Measurements from ENCODE around the gene DYSF. TPM values are rescaled to one million over a fixed set of nuclear protein-coding genes. Genes with fewer than 3 reads are reported as not detected.

DYSF gene
- total RNA-seq, 1 donor from 2014 or later: 11.1 TPM

DNA sequence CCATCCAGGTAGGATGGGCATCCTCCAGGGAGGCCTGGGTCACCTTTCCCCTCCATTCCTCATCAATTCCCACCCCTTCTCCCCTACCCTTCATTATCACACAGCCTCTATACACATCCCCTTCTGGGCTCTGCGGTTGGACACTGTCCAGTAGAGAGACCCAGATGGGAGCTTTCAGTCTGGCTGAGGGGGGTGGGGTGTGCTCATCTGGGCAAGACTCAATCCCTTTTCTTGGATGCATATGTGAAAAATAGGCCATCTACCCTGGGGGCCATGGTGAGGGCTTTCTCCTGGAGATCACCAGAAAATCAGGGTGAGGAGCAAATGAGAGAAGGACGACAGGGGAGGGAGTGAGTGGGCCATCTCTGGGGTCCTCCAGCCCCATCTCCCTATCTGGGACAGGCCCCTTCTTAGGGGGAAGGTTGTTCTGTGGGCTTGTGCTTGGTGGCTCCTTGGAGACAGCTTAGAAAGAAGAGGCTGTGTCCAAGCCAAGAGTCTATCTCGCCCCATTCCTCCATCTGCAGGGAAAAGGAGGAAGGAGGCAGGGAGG is 160.1 kb downstream of the DYSF start:
- H3K36me3 Mint-ChIP-seq (ENCODE audit: unreplicated experiment): no peaks in the 10 kb centered on the region
- DNase-seq: no peak
- peaks cover 4% of the 10 kb centered on the region for H3K9me3 Mint-ChIP-seq (ENCODE audit: unreplicated experiment)
- no peak overlapping the region for H3K4me3 Mint-ChIP-seq (ENCODE audit: unreplicated experiment)
- peaks cover 5% of the 10 kb centered on the region for H3K27me3 Mint-ChIP-seq (ENCODE audit: unreplicated experiment)
- H3K27ac Mint-ChIP-seq (ENCODE audit: unreplicated experiment): no peak overlapping the region
- TF ChIP-seq, protein P1, sequence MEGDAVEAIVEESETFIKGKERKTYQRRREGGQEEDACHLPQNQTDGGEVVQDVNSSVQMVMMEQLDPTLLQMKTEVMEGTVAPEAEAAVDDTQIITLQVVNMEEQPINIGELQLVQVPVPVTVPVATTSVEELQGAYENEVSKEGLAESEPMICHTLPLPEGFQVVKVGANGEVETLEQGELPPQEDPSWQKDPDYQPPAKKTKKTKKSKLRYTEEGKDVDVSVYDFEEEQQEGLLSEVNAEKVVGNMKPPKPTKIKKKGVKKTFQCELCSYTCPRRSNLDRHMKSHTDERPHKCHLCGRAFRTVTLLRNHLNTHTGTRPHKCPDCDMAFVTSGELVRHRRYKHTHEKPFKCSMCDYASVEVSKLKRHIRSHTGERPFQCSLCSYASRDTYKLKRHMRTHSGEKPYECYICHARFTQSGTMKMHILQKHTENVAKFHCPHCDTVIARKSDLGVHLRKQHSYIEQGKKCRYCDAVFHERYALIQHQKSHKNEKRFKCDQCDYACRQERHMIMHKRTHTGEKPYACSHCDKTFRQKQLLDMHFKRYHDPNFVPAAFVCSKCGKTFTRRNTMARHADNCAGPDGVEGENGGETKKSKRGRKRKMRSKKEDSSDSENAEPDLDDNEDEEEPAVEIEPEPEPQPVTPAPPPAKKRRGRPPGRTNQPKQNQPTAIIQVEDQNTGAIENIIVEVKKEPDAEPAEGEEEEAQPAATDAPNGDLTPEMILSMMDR (IDR thresholded peaks at IDR 0.05; ENCODE audit: partially characterized antibody, unreplicated experiment): no peak
- H3K4me1 Mint-ChIP-seq (ENCODE audit: low read depth, unreplicated experiment): peaks cover 2% of the 10 kb centered on the region

DNA sequence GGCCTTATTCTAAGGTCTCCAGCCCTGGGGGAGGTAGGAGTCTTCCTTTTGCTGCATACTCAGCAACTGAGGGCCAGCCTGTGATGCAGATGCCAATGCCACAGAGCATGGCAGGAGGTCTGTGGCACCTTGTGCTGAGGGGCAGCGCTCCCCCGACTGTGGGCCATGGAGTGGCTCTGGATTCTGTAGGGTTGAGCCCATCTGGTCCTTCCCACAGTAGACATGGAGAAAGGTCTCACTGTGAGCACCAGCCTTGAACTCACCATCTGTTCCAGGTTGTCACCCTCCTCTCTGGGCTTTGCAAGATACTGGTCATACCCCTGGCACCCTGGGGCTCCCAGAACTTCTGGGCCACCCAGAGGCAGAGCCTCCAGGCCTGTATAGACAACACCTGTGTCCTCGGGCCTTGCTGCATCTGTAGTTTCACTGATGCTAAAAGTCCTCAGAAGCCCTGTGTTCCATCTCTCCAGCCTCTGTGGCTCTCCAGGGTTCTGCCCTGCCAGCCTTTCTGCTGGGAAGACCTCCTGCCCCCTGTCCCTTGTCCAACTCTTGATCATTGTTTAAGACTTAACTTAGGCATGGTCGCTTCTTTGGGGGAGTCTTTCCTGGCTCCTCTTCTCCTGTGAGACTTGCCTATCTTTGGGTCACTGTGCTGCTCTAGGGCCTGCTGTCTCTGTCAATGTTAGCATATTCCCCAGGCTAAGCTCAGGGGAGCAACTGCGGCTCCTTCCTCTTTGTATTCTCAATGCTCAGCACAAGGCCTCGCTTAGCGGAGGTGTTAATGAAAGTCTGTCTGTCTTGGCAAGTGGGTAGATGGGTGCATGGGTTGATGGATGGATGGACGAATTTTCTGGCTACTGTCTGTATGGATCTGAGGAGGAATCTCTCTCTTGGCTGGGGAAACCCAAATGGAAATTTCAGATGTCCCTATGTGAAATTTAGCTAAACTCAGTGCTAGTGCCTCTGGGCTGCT is 160.9 kb downstream of the DYSF start:
- DNase-seq: no peak
- Mint-ChIP-seq H3K9me3 (ENCODE audit: unreplicated experiment) (peaks cover 4% of the 10 kb centered on the region), H3K4me1 (ENCODE audit: low read depth, unreplicated experiment) (peaks cover 2% of the 10 kb centered on the region), H3K4me3 (ENCODE audit: unreplicated experiment) (no peak overlapping the region), H3K36me3 (ENCODE audit: unreplicated experiment) (no peaks in the 10 kb centered on the region), H3K27me3 (ENCODE audit: unreplicated experiment) (peaks cover 5% of the 10 kb centered on the region), H3K27ac (ENCODE audit: unreplicated experiment) (no peak overlapping the region)
- TF ChIP-seq, protein P1 (IDR thresholded peaks at IDR 0.05; ENCODE audit: partially characterized antibody, unreplicated experiment): no peak

DNA sequence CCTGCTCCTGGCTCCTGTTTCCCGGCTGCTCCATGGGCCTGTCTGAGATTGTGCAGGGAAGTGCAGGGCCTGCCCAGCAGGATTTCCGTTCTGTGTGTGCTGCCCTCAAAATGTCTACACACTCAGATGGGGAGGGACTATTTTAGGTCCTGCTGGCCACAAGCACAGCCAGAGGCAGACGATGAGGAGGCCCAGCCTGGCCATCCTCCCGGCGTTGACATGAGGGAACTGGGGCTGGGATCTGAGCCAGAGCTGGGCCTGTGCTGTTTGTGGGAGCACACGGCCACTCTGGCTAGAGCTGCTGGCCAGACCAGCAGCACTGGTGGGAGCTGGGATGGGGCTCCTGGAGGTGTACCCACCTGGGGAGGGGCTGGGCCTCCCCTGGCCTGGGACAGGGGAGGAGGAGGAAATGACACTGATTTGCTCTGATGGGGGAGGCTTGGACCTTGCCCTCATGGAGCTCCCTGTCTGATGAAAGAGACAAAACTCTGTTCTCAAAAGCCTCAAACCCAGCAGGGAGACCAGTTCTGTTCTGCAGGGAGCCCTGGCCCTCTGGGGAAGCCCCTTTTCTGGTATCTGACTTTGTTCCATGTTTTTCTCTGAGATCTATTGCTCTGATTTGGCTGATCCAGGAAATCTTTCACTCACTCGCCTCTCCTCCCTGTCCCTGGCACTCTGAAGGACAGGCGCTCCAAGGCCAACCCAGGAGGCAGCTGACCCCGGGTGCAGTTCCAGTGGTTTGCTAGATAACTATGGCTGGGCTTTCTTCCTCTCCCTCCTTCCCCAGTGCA is 161.8 kb downstream of the DYSF start:
- no peak overlapping the region for H3K27ac Mint-ChIP-seq (ENCODE audit: unreplicated experiment)
- peaks cover 5% of the 10 kb centered on the region for H3K27me3 Mint-ChIP-seq (ENCODE audit: unreplicated experiment)
- TF ChIP-seq, protein P1 (IDR thresholded peaks at IDR 0.05; ENCODE audit: partially characterized antibody, unreplicated experiment): no peak
- peaks cover 4% of the 10 kb centered on the region for H3K9me3 Mint-ChIP-seq (ENCODE audit: unreplicated experiment)
- no peak for DNase-seq
- H3K36me3 Mint-ChIP-seq (ENCODE audit: unreplicated experiment): no peaks in the 10 kb centered on the region
- peaks cover 2% of the 10 kb centered on the region for H3K4me1 Mint-ChIP-seq (ENCODE audit: low read depth, unreplicated experiment)
- no peak overlapping the region for H3K4me3 Mint-ChIP-seq (ENCODE audit: unreplicated experiment)

DNA sequence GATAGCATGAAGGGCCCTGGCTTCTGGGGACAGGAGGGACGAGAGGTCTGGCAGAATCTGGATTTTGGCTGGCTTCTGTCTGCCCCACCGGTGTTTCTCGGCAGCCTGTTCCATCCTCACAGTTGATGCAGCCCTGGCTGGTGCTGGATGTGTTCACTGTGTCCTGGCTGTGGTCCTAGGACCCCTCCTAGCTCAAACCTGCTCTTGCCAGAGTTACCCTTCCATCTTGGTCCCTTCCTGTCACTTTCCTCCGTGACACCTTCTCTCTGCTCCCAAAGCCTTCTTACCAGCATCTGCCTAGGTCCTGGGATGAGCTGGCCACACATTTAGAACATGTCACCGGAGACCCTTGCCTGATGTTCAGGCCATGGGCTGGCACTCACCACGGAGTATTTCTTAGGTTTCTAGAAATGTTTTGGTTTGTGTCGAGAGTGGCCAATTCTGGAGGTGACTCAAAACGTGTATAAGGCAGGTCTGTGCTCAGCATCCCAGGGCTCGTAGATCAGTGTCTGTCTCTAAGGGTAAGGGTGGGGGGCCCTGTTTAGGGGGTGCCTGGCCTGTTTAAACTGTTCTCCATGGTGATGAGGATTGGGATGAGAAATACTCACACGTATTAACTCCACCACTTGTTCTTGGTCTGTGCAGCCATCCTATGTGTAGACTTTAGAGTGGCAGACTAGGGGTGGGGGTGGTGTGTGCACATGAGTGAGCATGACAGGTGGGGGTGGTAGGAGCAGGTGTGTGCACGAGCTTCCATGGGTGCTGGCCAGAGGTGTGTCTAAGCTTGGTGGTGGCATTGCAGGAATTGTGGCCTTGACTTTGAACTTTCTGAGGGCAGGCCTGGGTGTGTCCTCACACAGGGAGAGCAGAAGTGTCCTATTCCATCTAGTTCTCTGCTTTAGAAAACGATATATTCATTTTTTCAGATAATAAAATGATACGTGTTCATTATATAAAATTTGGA is 162.7 kb downstream of the DYSF start:
- Mint-ChIP-seq H3K4me3 (ENCODE audit: unreplicated experiment) (no peak overlapping the region), H3K4me1 (ENCODE audit: low read depth, unreplicated experiment) (peaks cover 2% of the 10 kb centered on the region), H3K9me3 (ENCODE audit: unreplicated experiment) (peaks cover 2% of the 10 kb centered on the region), H3K27ac (ENCODE audit: unreplicated experiment) (no peak overlapping the region), H3K36me3 (ENCODE audit: unreplicated experiment) (no peaks in the 10 kb centered on the region), H3K27me3 (ENCODE audit: unreplicated experiment) (peaks cover 5% of the 10 kb centered on the region)
- TF ChIP-seq, protein P1 (IDR thresholded peaks at IDR 0.05; ENCODE audit: partially characterized antibody, unreplicated experiment): no peak
- no peak for DNase-seq
